ENCODE data around the gene SLC35F4. TPM values are rescaled to one million over a fixed set of nuclear protein-coding genes. Genes with fewer than 3 reads are reported as not detected.

The SLC35F4 gene
- total RNA-seq, 1 donor from 2014 or later: 0.14 TPM

DNA sequence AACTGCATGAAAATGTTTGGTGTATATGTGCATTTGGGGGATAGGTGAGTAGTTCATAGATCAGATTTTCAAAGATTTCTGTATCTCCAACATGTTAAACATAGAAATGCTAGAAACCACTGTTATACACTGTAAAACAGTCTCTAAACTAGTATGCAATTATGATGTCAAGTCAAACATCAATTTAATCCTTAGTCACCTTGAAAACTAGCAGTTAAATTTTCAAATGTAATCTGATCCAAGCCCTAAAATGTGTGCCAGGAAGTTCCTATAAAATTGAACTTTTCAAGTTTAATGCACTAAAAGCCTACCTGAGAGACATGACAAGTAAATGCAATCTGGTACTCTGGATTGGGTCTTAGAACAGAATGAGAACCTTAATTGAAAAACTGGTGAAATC lies 14.5 kb downstream of the SLC35F4 start:
- no peak for DNase-seq (ENCODE audit: low spot score, unreplicated experiment)
- H3K4me1 Mint-ChIP-seq (ENCODE audit: low read depth): no peaks in the 10 kb centered on the region
- H3K9me3 Mint-ChIP-seq (ENCODE audit: low read depth): no peaks in the 10 kb centered on the region
- TF ChIP-seq, protein P1, sequence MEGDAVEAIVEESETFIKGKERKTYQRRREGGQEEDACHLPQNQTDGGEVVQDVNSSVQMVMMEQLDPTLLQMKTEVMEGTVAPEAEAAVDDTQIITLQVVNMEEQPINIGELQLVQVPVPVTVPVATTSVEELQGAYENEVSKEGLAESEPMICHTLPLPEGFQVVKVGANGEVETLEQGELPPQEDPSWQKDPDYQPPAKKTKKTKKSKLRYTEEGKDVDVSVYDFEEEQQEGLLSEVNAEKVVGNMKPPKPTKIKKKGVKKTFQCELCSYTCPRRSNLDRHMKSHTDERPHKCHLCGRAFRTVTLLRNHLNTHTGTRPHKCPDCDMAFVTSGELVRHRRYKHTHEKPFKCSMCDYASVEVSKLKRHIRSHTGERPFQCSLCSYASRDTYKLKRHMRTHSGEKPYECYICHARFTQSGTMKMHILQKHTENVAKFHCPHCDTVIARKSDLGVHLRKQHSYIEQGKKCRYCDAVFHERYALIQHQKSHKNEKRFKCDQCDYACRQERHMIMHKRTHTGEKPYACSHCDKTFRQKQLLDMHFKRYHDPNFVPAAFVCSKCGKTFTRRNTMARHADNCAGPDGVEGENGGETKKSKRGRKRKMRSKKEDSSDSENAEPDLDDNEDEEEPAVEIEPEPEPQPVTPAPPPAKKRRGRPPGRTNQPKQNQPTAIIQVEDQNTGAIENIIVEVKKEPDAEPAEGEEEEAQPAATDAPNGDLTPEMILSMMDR (IDR thresholded peaks at IDR 0.05; ENCODE audit: unreplicated experiment): no peak
- H3K36me3 Mint-ChIP-seq (ENCODE audit: insufficient read depth): no peaks in the 10 kb centered on the region
- peaks cover 9% of the 10 kb centered on the region for H3K27me3 Mint-ChIP-seq
- no peak overlapping the region for H3K4me3 Mint-ChIP-seq (ENCODE audit: low read depth)
- H3K27ac Mint-ChIP-seq: no peak overlapping the region

DNA sequence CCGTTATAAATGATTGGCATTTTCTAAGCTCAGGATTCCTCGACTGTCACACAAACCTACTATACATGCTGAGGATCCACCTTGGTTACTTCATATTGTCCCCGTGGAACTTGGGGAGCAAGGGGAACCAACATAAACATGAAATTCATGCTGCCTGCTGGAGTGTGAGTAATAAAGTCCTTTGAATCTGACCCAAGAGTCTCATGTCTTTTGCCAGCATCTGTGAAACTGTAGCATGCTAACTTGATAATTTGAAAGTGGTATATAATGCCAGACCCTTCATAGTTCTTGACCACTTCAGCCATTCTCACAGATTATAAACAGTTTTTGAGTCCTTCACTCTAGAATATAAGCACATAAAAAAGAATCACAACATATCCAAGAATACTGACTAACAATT lies 17.1 kb downstream of the SLC35F4 start:
- H3K9me3 Mint-ChIP-seq (ENCODE audit: low read depth): no peaks in the 10 kb centered on the region
- no peaks in the 10 kb centered on the region for H3K4me1 Mint-ChIP-seq (ENCODE audit: low read depth)
- H3K4me3 Mint-ChIP-seq (ENCODE audit: low read depth): no peak overlapping the region
- DNase-seq (ENCODE audit: low spot score, unreplicated experiment): no peak
- TF ChIP-seq, protein P1 (IDR thresholded peaks at IDR 0.05; ENCODE audit: unreplicated experiment): no peak
- H3K27me3 Mint-ChIP-seq: peaks cover 13% of the 10 kb centered on the region
- no peak overlapping the region for H3K27ac Mint-ChIP-seq
- no peaks in the 10 kb centered on the region for H3K36me3 Mint-ChIP-seq (ENCODE audit: insufficient read depth)

GRCh38 chr14:57848353-57848752 lies 17.5 kb downstream of the SLC35F4 start:
- no peak for DNase-seq (ENCODE audit: low spot score, unreplicated experiment)
- H3K4me1 Mint-ChIP-seq (ENCODE audit: low read depth): no peaks in the 10 kb centered on the region
- no peak overlapping the region for H3K27ac Mint-ChIP-seq
- TF ChIP-seq, protein P1 (IDR thresholded peaks at IDR 0.05; ENCODE audit: unreplicated experiment): no peak
- H3K4me3 Mint-ChIP-seq (ENCODE audit: low read depth): no peak overlapping the region
- H3K36me3 Mint-ChIP-seq (ENCODE audit: insufficient read depth): no peaks in the 10 kb centered on the region
- peaks cover 9% of the 10 kb centered on the region for H3K27me3 Mint-ChIP-seq
- no peaks in the 10 kb centered on the region for H3K9me3 Mint-ChIP-seq (ENCODE audit: low read depth)

GRCh38 chr14:57847706-57848105 lies 18.2 kb downstream of the SLC35F4 start:
- Mint-ChIP-seq H3K36me3 (ENCODE audit: insufficient read depth) (no peaks in the 10 kb centered on the region), H3K9me3 (ENCODE audit: low read depth) (no peaks in the 10 kb centered on the region), H3K27ac (no peak overlapping the region), H3K4me3 (ENCODE audit: low read depth) (no peak overlapping the region), H3K27me3 (peaks cover 14% of the 10 kb centered on the region), H3K4me1 (ENCODE audit: low read depth) (no peaks in the 10 kb centered on the region)
- DNase-seq (ENCODE audit: low spot score, unreplicated experiment): no peak
- TF ChIP-seq, protein P1 (IDR thresholded peaks at IDR 0.05; ENCODE audit: unreplicated experiment): no peak

DNA sequence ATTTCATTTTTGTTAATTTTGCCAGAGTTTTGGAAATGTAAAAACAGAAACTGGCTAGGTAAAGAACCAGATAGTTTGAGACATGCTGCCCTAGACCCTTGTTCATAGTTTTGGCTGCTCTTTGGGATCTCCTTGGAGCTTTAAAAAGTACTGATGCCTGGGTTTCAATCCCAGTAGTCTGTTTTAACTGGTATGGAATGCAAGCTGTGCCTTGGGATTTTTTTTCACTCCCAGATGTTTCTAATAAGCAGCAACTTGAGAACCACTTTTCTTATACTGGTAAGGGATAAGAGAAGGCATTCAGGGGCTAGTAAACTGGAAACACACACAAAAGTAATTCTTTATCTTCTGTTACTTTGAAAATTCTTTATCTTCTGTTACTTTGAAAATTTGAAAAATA lies 18.8 kb downstream of the SLC35F4 start:
- peaks cover 19% of the 10 kb centered on the region for H3K27me3 Mint-ChIP-seq
- TF ChIP-seq, protein P1 (IDR thresholded peaks at IDR 0.05; ENCODE audit: unreplicated experiment): no peak
- no peaks in the 10 kb centered on the region for H3K9me3 Mint-ChIP-seq (ENCODE audit: low read depth)

More for the DNA sequence above, 18.8 kb downstream of the SLC35F4 start:
- Mint-ChIP-seq H3K36me3 (ENCODE audit: insufficient read depth) (no peaks in the 10 kb centered on the region), H3K4me1 (ENCODE audit: low read depth) (no peaks in the 10 kb centered on the region), H3K27ac (no peak overlapping the region), H3K4me3 (ENCODE audit: low read depth) (no peak overlapping the region)
- DNase-seq (ENCODE audit: low spot score, unreplicated experiment): no peak
